Measurements from ENCODE around the gene RGS3. TPM values are rescaled to one million over a fixed set of nuclear protein-coding genes. Genes with fewer than 3 reads are reported as not detected.

Gene RGS3
- polyA plus RNA-seq, 1 of the 3 experiments (the other 2 are of a cell fraction): 50.6 TPM

DNA sequence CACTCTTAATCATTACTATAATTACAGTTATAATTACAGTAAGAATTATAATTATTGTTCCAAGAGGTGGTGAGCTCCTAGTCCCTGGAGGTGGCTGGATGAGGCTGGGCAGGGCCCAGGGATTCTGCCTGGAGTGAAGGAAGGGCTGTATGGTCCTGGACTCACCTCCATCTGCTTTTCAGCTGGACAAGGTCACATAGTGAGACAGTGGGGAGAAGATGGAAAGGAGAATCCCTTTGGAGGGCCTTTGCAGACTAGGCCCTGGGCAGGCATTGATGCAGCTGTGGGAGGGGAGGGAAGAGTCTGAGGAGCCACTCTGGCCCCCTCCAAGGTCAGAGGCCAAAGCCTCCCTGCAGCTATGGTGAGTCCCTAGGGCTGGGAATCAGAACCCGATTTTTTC lies 125.4 kb downstream of the RGS3 start:
- Histone ChIP-seq H3K4me1 (ENCODE audit: control insufficient read depth in 1 of 2, insufficient read depth in 2 of 2, low read depth in 1 of 2, low read length in 1 of 2) (peaks cover 11 to 21% of the 10 kb centered on the region in 2 experiments), H3K9me2 (no peaks in the 10 kb centered on the region), H3F3A (replicated peaks; ENCODE audit: insufficient read depth) (no peaks in the 10 kb centered on the region), H3K9me3 (no peaks in the 10 kb centered on the region), H3K79me2 (ENCODE audit: insufficient read depth) (peaks cover under 1% of the 10 kb centered on the region; the same call in 1 of the 2 replicates), H3K27me3 (ENCODE audit: insufficient read depth) (no peaks in the 10 kb centered on the region), H3K4me2 (no peak overlapping the region), H3K9ac (no peak overlapping the region), H4K20me1 (ENCODE audit: insufficient read depth) (no peaks in the 10 kb centered on the region), H3K27ac (ENCODE audit: low read depth in 2 of 2, low read length in 1 of 2) (no peak overlapping the region), H3K36me3 (replicated peaks in 1 of 2; ENCODE audit: control insufficient read depth in 1 of 2, insufficient read depth in 2 of 2, low read length in 1 of 2) (no peaks in the 10 kb centered on the region), H3K4me3 (ENCODE audit: low read depth in 2 of 2, low read length in 1 of 2) (no peak overlapping the region), H2AFZ (ENCODE audit: low read depth) (no peak overlapping the region)
- ChIA-PET CTCF (interaction anchor here (0.6 to 44.7 kb wide), 21 partner anchors 10 to 663 kb away, joined by 3 to 1335 read pairs (median 13); partner anchors contain the start of genes ALAD, C9orf43, CDC26 and POLE3), POLR2A (interaction anchor here (1.2 to 1.3 kb wide), 3 partner anchors 66 to 178 kb away, joined by 3 to 5 read pairs (median 4); partner anchors contain the start of genes C9orf43 and POLE3)
- 71% methylated on average over 1 of the region's 1 CpG for WGBS (ENCODE audit: low lambda C conversion rate)
- TF ChIP-seq SMC3 (IDR thresholded peaks at IDR 0.05; ENCODE audit: low read depth, low read length) (no peak), ZBTB33 (IDR thresholded peaks at IDR 0.05; ENCODE audit: borderline replicate concordance, low read depth) (no peak), SIN3A (IDR thresholded peaks at IDR 0.05; ENCODE audit: borderline replicate concordance, low read depth, low read length) (no peak), EZH2phosphoT487 (IDR thresholded peaks at IDR 0.05; ENCODE audit: borderline replicate concordance, low read depth) (no peak), GABPA (IDR thresholded peaks at IDR 0.05; ENCODE audit: low read depth) (no peak), GATA2 (CRISPR knock-in tag; IDR thresholded peaks at IDR 0.05) (no peak), FOXJ3 (CRISPR knock-in tag; IDR thresholded peaks at IDR 0.05) (no peak), EP300 (IDR thresholded peaks at IDR 0.05; ENCODE audit: borderline replicate concordance in 1 of 2, low read depth in 1 of 2, low read length in 1 of 2) (no peak), RAD21 (IDR thresholded peaks at IDR 0.05; ENCODE audit: low read length) (no peak), RXRA (IDR thresholded peaks at IDR 0.05; ENCODE audit: borderline replicate concordance, low read depth) (no peak), RCOR1 (IDR thresholded peaks at IDR 0.05; ENCODE audit: low read length) (no peak), MXI1 (IDR thresholded peaks at IDR 0.05; ENCODE audit: low read depth, low read length) (no peak), USF1 (IDR thresholded peaks at IDR 0.05; ENCODE audit: borderline replicate concordance, low read depth) (no peak), TEAD4 (IDR thresholded peaks at IDR 0.05; ENCODE audit: borderline replicate concordance, insufficient read depth) (no peak), MAX (IDR thresholded peaks at IDR 0.05; ENCODE audit: low read depth) (no peak)
- TF ChIP-seq, protein P1, sequence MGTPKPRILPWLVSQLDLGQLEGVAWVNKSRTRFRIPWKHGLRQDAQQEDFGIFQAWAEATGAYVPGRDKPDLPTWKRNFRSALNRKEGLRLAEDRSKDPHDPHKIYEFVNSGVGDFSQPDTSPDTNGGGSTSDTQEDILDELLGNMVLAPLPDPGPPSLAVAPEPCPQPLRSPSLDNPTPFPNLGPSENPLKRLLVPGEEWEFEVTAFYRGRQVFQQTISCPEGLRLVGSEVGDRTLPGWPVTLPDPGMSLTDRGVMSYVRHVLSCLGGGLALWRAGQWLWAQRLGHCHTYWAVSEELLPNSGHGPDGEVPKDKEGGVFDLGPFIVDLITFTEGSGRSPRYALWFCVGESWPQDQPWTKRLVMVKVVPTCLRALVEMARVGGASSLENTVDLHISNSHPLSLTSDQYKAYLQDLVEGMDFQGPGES (IDR thresholded peaks at IDR 0.05; ENCODE audit: low read depth, low read length): no peak
- TF ChIP-seq, protein P2, sequence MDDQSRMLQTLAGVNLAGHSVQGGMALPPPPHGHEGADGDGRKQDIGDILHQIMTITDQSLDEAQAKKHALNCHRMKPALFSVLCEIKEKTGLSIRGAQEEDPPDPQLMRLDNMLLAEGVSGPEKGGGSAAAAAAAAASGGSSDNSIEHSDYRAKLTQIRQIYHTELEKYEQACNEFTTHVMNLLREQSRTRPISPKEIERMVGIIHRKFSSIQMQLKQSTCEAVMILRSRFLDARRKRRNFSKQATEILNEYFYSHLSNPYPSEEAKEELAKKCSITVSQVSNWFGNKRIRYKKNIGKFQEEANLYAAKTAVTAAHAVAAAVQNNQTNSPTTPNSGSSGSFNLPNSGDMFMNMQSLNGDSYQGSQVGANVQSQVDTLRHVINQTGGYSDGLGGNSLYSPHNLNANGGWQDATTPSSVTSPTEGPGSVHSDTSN (IDR thresholded peaks at IDR 0.05): no peak
- TF ChIP-seq, protein P3, sequence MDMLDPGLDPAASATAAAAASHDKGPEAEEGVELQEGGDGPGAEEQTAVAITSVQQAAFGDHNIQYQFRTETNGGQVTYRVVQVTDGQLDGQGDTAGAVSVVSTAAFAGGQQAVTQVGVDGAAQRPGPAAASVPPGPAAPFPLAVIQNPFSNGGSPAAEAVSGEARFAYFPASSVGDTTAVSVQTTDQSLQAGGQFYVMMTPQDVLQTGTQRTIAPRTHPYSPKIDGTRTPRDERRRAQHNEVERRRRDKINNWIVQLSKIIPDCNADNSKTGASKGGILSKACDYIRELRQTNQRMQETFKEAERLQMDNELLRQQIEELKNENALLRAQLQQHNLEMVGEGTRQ (IDR thresholded peaks at IDR 0.05; ENCODE audit: borderline replicate concordance, low read depth, low read length): no peak
- TF ChIP-seq, protein P4, sequence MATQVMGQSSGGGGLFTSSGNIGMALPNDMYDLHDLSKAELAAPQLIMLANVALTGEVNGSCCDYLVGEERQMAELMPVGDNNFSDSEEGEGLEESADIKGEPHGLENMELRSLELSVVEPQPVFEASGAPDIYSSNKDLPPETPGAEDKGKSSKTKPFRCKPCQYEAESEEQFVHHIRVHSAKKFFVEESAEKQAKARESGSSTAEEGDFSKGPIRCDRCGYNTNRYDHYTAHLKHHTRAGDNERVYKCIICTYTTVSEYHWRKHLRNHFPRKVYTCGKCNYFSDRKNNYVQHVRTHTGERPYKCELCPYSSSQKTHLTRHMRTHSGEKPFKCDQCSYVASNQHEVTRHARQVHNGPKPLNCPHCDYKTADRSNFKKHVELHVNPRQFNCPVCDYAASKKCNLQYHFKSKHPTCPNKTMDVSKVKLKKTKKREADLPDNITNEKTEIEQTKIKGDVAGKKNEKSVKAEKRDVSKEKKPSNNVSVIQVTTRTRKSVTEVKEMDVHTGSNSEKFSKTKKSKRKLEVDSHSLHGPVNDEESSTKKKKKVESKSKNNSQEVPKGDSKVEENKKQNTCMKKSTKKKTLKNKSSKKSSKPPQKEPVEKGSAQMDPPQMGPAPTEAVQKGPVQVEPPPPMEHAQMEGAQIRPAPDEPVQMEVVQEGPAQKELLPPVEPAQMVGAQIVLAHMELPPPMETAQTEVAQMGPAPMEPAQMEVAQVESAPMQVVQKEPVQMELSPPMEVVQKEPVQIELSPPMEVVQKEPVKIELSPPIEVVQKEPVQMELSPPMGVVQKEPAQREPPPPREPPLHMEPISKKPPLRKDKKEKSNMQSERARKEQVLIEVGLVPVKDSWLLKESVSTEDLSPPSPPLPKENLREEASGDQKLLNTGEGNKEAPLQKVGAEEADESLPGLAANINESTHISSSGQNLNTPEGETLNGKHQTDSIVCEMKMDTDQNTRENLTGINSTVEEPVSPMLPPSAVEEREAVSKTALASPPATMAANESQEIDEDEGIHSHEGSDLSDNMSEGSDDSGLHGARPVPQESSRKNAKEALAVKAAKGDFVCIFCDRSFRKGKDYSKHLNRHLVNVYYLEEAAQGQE (IDR thresholded peaks at IDR 0.05; ENCODE audit: low read depth, low read length): no peak
- no peak for DNase-seq
